ENCODE results near the gene CCT4.
"Not testable (repeated sequence)": the region's sequence is repeated elsewhere in the genome, so short reads cannot be mapped to it uniquely, and the experiment has no call there.

Gene CCT4

DNA sequence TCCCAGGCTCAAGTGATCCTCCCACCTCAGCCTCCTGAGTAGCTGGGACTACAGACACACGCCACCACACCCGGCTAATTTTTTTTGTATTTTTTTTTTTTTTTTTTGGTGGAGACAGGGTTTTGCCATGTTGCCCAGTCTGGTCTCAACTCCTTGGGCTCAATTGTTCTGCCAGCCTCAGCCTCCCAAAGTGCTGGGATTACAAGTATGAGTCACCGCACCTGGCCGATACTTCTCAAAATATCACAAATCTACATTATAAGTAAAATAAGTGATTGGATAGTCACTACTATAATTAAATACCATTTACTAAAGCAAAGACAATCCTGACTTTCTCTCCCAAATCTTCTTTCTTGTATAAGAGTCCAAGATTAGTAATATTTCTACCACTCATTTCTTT is 9.1 kb downstream of the CCT4 start:
- not testable (repeated sequence) for DNase-seq (ENCODE audit: low spot score)

DNA sequence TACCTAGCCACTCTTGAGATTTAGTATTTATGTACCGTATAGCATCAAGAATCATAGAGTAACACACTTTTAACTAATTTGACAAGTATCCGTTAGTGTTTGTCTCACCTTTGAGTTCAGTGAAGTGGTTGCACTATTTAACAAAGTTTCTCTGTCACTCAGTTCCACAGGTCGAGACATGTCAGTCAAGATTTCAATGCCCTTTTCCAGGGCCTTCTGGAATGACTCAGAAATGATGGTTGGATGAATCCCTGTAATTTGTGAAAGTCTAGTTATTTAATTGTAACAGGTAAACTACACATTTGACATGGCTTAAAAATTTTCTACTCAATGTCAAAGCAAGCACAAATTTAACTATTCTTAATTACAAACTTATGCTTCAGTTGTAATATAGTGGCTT is 9.7 kb downstream of the CCT4 start:
- peak; percentile 39 for DNase-seq (ENCODE audit: low spot score)

DNA sequence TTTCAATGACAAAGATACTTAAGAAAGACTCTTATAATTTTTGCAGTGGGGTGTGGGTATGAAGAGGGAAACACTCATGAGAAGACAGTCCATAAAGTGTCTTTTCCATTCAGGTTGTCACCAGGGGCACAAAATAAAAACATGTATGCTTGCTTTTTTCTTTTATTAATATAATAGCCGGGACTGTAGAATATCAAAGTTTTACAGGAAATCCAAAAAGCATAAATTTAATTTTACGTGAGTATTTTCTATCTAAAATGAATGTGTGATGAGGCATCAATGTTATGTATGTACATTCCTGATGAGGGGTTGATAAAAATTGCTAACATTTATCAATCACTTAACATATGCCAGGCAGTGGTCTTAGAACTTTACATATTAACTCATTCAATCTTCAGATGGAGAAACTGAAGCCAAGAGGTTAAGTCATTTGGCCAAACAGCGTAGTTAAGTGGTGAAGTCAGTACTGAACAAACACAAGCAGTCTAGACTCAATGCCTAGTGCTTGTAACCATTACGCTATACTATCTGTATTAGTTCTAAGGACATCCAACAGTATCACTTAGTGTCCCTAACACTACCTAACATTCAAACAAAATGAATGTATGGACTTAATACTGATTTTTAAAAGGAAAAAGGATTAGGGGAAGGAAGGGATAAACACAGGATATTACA is 10.7 kb downstream of the CCT4 start:
- DNase-seq (ENCODE audit: low spot score): no peak

DNA sequence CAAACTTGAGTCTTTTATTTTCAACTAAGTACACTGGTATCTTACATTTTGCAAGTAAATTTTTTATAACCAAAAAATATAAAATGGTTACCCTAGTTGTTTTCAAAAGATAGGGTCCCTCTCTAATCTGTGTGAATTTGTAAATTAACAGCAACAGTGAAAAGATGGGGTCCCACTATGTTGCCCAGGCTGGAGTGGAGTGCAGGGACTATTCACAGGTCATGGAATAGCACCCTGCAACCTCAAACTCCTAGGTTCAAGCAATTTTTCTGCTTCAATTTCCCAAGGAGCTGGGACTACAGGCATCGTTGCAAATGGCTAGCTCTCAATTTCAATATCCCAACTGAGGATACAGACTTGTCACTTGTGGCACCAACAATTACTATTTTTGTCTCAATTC is 12.1 kb downstream of the CCT4 start:
- DNase-seq (ENCODE audit: low spot score): no peak

DNA sequence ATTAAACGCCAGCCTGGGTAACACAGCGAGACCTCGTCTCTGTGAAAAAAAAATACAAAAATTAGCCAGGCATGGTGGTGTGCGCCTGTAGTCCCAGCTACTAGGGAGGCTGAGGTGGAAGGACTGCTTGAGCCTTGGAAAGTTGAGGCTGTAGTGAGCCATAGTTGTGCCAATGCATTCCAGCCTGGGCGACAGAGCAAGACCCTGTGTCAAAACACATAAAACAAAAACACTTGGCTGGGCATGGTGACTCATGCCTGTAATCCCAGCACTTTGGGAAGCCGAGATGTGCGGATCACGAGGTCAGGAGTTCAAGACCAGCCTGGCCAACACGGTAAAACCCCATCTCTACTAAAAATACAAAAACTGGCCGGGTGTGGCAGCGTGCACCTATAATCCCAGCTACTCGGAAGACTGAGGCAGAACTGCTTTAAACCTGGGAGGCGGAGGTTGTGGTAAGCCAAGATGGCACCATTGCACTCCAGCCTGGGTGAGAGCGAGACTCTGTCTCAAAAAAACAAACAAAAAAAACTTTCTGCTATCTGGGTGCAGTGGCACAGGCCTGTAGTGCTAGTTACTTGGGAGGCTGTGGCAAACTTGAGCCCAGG is 21.9 kb downstream of the CCT4 start:
- DNase-seq (ENCODE audit: low spot score): not testable (repeated sequence)

DNA sequence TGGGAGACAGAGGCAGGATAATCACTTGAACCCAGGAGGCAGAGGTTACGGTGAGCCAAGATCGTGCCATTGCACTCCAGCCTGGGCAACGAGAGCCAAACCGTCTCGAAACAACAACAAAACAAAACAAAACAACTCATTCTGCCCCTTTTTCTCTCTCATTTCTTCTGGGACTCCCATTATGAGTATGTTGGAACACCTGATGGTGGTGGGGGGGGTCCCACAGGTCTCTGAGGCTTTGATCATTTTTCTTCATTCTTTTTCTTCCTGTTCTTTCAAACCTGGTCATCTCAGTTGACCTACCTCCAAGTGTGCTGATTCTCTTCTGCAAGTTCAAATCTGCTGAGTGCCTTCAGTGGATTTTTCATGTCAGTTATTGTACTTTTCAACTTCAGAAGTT is 26.4 kb downstream of the CCT4 start:
- DNase-seq (ENCODE audit: low spot score): no peak

DNA sequence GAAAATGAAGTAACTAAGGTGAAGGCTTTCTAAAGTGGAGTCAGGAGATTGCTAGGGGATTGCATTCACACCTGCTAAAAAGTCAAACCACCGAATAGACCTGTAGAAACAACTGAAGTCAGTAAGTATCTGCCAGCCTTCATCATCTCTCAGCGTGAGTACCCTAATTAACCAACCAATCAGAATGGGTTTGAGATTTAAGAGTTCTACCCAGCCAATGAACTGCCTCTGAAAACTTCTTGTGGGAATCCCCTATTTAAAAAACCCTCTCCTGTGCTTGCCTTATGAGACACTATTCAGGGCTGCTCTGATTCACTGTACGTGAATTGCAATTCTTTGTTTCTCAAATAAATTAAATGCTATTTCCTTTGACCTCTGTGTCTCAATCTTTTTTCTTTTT is 31.2 kb downstream of the CCT4 start:
- no peak for DNase-seq (ENCODE audit: low spot score)

DNA sequence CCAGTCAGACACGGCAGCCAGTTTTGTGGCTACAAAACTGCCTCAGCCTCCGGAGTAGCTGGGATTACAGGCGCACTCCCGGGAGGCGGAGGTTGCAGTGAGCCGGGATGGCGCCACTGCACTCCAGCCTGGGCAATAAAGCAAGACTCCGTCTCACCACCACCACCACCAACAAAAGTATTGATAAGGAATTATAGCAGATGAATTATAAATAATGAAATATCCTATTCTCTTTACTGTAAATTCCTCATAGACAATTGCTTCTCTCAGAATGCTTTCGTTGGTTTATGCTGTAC is 33.2 kb downstream of the CCT4 start:
- DNase-seq (ENCODE audit: low spot score): no peak

DNA sequence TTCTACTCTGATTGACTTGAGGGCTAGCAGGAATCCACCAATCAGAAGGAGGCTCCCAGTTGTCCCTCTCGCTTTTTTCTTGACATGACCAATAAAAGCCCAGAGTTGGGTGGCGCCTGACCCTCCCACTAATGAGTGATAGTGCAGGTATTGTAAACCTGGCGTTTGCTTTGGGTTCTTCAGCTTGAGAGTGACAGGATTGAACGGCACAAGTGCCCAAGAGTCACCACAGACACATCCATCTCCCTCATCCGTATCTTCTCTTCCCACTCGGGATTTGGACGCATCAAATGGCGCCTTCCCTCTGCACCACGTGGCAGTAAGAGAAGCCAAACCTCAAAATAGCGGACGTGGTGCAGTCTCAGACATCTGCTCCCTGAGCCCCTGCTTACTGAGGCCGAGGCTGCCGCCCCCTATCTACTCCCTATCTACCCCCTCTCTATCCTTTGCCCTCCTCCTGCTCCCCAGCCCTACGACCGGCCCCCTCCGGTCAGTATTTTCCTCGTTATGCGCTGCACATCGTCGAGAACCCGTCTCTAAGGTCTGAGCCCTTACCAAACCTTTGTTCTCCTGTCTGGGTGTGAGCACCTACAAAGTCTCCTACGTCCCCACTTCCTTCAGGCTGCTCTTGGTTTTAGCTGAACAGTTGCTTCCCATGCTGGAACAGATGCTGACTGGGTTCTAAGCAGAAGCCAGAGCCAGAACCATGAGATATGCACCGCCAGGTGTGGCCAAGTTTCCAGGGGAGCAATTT is 33.7 kb downstream of the CCT4 start:
- DNase-seq (ENCODE audit: low spot score): peak; percentile 98

DNA sequence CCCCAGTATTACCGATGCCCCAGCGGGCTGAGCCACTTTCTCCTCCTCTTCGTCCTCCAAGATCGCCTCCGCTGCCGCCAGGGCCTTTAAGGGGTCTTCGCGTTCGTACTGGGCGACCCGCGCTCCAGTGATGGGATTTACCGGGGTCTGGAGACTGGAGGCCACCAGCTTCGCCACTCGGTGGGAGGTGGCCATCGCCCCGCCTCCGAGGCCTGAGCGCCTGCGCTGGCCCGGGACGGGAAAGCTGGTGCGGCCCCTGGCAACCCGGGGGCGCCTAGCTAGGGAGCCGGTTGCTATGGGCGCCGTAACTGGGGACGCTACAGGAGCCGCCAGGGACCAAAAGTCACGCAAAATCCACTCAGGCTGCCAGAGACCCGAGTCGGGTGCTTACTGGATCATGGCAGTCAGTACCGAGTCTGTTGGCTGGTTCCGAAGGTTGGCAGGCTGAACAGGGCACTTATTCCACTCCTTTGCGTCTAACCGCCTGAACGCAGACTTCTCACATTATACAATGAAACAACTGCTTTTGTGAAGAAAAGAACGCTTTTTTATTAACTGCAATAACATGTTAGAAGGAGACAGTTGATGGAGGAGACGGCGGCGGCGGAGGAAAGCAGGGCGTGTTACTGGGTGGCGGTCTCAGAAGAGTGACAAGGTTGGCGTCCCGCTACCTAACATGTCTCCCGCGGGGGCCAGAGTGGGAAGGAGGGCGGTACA is 34.5 kb downstream of the CCT4 start, which contains the start of gene FAM161A:
FAM161A (minus strand) TSS at position 214 of the 717 bp plus-strand sequence; CDS start at position 195, 19 bp downstream.
- peak; percentile 86 for DNase-seq (ENCODE audit: low spot score)

DNA sequence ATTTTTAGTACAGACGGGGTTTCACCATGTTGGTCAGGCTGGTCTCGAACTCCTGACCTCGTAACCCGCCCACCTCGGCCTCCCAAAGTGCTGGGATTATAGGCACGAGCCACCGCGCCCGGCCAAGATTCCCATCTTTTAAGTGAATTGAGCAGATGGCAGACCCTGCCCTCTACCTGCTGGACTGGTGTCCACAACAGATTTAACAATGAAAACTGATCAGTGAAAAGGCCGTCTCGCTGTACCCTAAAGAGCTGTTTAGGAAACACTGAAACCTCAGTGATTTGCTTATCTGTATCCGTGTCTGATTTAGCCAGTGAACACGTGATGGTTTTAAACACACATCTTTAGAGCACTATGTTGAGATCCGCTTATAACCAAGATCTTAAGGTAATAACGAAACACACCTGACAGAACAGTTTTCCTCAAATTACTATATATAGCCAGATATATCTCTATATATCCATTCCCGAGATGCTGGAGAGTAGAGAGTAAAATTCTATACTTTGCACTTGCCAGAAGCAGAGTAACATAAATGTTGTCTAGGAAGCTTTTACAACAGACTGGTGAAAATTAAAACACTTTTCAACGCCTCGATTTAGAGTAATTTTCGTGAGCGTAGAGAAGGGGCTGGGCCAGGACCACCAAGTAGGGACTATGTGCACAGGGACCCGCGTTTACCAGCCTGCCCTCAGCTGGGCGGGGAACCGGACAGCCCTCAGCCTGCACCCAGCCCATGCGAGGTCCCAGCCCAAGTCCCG is 35.2 kb downstream of the CCT4 start:
- DNase-seq (ENCODE audit: low spot score): peak; percentile 70

DNA sequence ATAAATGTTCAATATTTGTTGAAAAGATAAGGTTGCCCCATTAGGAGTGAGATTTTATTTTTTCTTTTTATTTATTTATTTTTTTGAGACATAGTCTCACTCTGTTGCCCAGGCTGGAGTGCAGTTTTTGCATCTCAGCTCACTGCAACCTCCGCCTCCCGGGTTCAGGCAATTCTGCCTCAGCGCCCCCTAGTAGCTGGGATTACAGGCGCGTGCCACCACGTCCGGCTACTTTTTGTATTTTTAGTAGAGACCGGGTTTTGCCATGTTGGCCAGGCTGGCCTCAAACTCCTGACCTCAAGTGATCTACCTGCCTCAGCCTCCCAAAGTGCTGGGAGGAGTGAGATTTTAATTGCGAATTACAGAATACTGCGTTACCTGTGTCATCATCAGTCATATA is 37.2 kb downstream of the CCT4 start:
- not testable (repeated sequence) for DNase-seq (ENCODE audit: low spot score)

DNA sequence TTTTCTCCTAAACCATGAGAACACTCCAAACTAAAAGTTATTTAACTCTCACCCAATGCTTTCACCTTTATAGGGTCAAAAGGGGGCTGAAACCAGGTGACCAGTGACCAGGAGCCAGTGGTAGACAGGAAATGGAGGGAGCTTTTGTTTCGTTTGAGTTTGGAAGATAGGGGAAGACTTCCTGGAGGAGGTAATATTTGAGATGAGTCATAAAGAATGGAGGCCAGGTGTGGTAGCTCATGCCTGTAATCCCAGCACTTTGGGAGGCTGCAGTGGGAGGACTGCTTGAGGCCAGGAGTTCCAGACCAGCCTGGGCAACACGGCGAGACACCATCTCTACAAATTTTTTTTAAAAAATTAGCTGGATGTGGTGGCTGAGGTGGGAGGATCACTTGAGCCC is 43.1 kb downstream of the CCT4 start:
- DNase-seq (ENCODE audit: low spot score): no peak

DNA sequence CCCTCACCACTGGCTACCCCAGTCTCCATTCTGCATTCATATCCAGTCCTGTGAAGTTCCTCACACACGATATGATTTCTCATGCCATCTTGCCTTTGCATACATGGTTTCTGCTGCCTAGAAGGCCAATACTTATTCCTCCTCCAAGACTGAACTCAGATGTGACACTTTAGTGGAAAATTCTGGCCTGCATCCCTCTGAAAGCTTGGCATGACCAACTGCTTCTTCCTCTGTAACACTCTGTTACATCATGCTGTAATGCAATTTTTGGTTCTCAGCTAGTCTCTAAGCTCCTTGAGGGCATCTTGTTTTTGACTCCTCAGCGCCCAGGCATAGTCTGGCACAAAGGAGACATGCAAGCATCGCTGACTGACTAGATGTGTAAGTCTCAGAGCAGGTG is 47.2 kb downstream of the CCT4 start:
- DNase-seq (ENCODE audit: low spot score): no peak

DNA sequence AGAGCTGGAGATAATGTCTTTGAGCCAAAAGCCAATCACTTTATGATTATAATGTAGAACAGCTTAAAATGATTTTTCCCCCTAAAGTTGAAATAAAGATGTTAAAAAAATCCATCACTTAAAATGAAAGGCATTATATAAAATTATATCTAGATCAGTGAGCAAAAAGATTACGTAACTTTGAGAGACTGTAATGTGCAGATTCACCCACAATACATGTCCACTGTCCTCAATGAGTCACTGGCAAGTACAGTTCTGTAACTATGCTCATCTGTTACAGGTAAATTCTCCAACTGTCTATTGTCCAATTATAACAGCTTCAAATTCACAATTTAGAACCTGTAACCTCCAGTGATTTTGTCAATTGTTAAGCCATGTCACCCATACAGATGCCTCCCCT is 53.6 kb downstream of the CCT4 start:
- no peak for DNase-seq (ENCODE audit: low spot score)

DNA sequence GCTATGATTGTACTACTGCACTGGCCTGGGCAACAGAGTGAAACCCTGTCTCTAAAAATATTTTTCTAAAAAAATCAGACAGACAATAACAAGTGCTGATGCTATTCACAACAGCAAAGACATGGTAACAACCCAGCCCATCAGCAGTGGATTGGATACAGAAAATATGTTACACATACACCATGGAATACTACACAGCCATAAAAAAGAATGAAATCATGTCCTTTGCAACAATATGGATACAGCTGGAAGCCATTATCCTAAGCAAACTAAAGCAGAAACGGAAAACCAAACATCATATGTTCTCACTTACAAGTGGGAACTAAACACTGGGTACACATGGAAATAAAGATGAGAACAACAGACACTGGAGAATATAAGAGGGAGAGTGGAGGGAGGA is 54.5 kb downstream of the CCT4 start:
- no peak for DNase-seq (ENCODE audit: low spot score)

DNA sequence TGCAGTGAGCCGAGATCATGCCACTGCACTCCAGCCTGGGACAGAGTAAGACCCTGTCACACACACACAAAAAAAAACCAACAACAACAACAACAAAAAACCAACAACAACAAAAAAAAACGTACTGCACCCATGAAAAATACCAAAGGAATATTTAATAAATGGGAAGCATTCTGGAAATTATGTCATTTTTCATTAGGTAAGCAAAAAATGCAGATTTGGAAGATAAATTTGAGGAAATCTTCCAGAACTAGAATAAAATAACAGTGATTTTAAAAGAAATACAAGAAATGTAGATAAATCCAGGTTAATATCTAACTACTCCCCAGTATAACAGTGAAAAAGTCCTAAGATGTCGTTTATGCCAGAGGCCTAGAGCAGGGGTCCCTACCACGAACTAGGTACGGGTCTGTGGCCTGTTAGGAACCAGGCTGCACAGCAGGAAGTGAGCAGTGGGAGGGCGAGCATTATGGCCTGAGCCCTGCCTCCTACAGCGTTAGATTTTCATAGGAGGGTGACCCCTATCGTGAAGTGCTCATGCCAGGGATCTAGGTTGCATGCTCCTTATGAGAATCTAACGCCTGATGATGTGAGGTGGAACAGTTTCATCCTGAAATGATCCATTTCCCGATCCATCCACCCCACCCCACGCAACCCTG is 56.1 kb downstream of the CCT4 start:
- no peak for DNase-seq (ENCODE audit: low spot score)

DNA sequence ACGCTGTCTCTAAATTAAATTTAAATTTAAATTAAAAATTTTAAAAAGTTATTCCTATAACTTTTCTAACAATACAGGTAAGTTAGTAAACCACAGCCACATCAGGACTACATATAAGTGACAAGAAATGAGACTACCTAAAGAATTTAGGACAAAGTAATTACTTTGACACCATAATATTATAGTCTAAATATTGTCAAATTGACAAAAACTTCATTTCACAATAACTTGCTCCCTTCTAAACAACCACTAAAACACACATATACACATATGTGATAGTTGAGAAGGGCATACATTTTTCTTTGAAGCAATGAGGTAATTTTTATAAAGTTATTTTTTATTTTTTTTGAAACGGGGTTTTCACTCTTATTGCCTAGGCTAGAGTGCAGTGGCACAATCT is 66.2 kb downstream of the CCT4 start:
- DNase-seq (ENCODE audit: low spot score): no peak
